CD4-positive, alpha-beta T cell (primary cell): Measurements from ENCODE around the gene XKR3. TPM values are rescaled to one million over a fixed set of nuclear protein-coding genes. Genes with fewer than 3 reads are reported as not detected.

Experiments
- ATAC-seq: fragments of 200-7000 bp; cut with Tn5 transposase; one replicate; pipeline ENCODE4 v1.10.0; 2022; ENCODE audit warnings: mild to moderate bottlenecking; ENCODE audit not compliant: poor library complexity
- CTCF ChIA-PET: fragments of 350-600 bp; sonication (Branson Sonifier 250); formaldehyde crosslinking; loops from one replicate; lab custom pipeline; 2021; ENCODE audit warnings: antibody characterized with exemption, inconsistent platforms; lab: Charles Lee
- POLR2A ChIA-PET: fragments of 350-600 bp; sonication (Branson Sonifier 250); formaldehyde crosslinking; loops from one replicate; lab custom pipeline; 2021; ENCODE audit warnings: antibody characterized with exemption, inconsistent platforms; lab: Charles Lee
- DNase-seq, 14 experiments: peaks; one replicate each; pipeline ENCODE4 v3.0.0-alpha.2; 2013 to 2020; ENCODE audit warnings: mixed read lengths in 2 of 14
- H3K27ac ChIP-seq, 2 donors: one replicate each; pipeline versions ENCODE4 v1.5.1 to v1.7.0; 2013; ENCODE audit warnings: low read length in 2 of 2, low read depth in 1 of 2, mild to moderate bottlenecking in 1 of 2
- H3K27me3 ChIP-seq, 2 experiments: 1 replicate in 1 of 2; 2 replicates in 1 of 2; pipeline versions ENCODE4 v1.6.1 to v1.7.0; 2013; ENCODE audit warnings: low read length in 2 of 2, control low read depth in 1 of 2, mild to moderate bottlenecking in 1 of 2, moderate library complexity in 1 of 2; ENCODE audit not compliant: insufficient read depth in 2 of 2, control insufficient read depth in 1 of 2
- H3K36me3 ChIP-seq: one replicate; pipeline ENCODE4 v1.6.1; 2013; ENCODE audit warnings: low read length, control low read depth; ENCODE audit not compliant: insufficient read depth
- H3K4me1 ChIP-seq: one replicate; pipeline ENCODE4 v1.6.1; 2013; ENCODE audit warnings: low read length, control low read depth; ENCODE audit not compliant: insufficient read depth
- H3K4me3 ChIP-seq: one replicate; pipeline ENCODE4 v1.5.1; 2013; ENCODE audit warnings: mild to moderate bottlenecking, low read length, moderate library complexity
- H3K9me3 ChIP-seq, 2 experiments: 1 replicate in 1 of 2; 2 replicates in 1 of 2; pipeline versions ENCODE4 v1.6.1 to v1.7.0; 2013; ENCODE audit warnings: low read length in 2 of 2, mild to moderate bottlenecking in 2 of 2, control low read depth in 1 of 2, moderate library complexity in 1 of 2; ENCODE audit not compliant: control insufficient read depth in 1 of 2, insufficient read depth in 1 of 2
- H3K27ac Mint-ChIP-seq: one replicate; pipeline ENCODE4 v1.8.0; 2020; ENCODE audit warnings: mixed read lengths
- H3K27me3 Mint-ChIP-seq: one replicate; pipeline ENCODE4 v1.8.0; 2021; ENCODE audit warnings: mixed read lengths
- H3K36me3 Mint-ChIP-seq: one replicate; pipeline ENCODE4 v1.8.0; 2021; ENCODE audit warnings: low read depth, mixed read lengths
- H3K4me1 Mint-ChIP-seq: one replicate; pipeline ENCODE4 v1.8.0; 2021; ENCODE audit warnings: low read depth, mixed read lengths
- H3K4me3 Mint-ChIP-seq: one replicate; pipeline ENCODE4 v1.8.0; 2020; ENCODE audit warnings: mild to moderate bottlenecking, mixed read lengths
- H3K9me3 Mint-ChIP-seq: one replicate; pipeline ENCODE4 v1.8.0; 2020; ENCODE audit warnings: mixed read lengths
- CTCF ChIP-seq: fragments of 200-600 bp; IDR thresholded peaks from one replicate; pipeline ENCODE4 v1.8.0; 2022; ENCODE audit warnings: antibody characterized with exemption, mild to moderate bottlenecking
- intact Hi-C, 2 experiments: fragments of 100-400 bp; cut with DNase I in 1 of 2; cut with micrococcal nuclease in 1 of 2; formaldehyde crosslinking; loops; one replicate each; pipeline versions ENCODE4 v1.15.1 to v1.9.0; 2023 to 2025; cut with DNase I, micrococcal nuclease
- total RNA-seq, 174 experiments: library from RNA in 2 of 174; stranded (reverse) in 2 of 174; gene quantifications; one replicate each; pipeline ENCODE4 v1.2.3 and lab custom pipeline; 2021 to 2026

Gene XKR3
- total RNA-seq, 2 experiments from 2014 or later, result not detected

- H3K9me3 Mint-ChIP-seq, result peaks cover 3% of the 10 kb centered on the region
- Histone ChIP-seq H3K27ac (no peak overlapping the region), H3K4me1 (no peaks in the 10 kb centered on the region), H3K9me3 (peaks cover 0 to 21% of the 10 kb centered on the region in 2 experiments), H3K27me3 (no peaks in the 10 kb centered on the region), H3K4me3 (no peak overlapping the region), H3K36me3 (no peaks in the 10 kb centered on the region)
- H3K36me3 Mint-ChIP-seq, result no peaks in the 10 kb centered on the region
- H3K4me1 Mint-ChIP-seq, result peaks cover 4% of the 10 kb centered on the region
- intact Hi-C loops, result no loop called here
- no peak for DNase-seq
- no peak for TF ChIP-seq CTCF
- no peaks in the 10 kb centered on the region for H3K27me3 Mint-ChIP-seq
- no peak overlapping the region for H3K27ac Mint-ChIP-seq
- ChIA-PET POLR2A (no interaction called here), CTCF (no interaction called here)
- no peak overlapping the region for H3K4me3 Mint-ChIP-seq
- ATAC-seq, result no peak
Measured at GRCh38 chr22:16845465-16845864, 20.3 kb upstream of the XKR3 start.

- POLR2A ChIA-PET, result no interaction called here
- no peaks in the 10 kb centered on the region for H3K27me3 Mint-ChIP-seq
- no peak overlapping the region for H3K4me3 Mint-ChIP-seq
- Histone ChIP-seq H3K27me3 (no peaks in the 10 kb centered on the region), H3K27ac (no peak overlapping the region), H3K9me3 (peaks cover 0 to 21% of the 10 kb centered on the region in 2 experiments), H3K4me3 (no peak overlapping the region), H3K36me3 (no peaks in the 10 kb centered on the region), H3K4me1 (no peaks in the 10 kb centered on the region)
- no peak overlapping the region for H3K27ac Mint-ChIP-seq
- DNase-seq (no peak), ATAC-seq (no peak)
- peaks cover 4% of the 10 kb centered on the region for H3K4me1 Mint-ChIP-seq
- TF ChIP-seq CTCF, result no peak
- intact Hi-C loops, result no loop called here
- CTCF ChIA-PET, result no interaction called here
- H3K9me3 Mint-ChIP-seq, result peaks cover 3% of the 10 kb centered on the region
- H3K36me3 Mint-ChIP-seq, result no peaks in the 10 kb centered on the region
Measured at GRCh38 chr22:16844529-16844928, 19.3 kb upstream of the XKR3 start.

- POLR2A ChIA-PET, result no interaction called here
- no peak for DNase-seq
- Mint-ChIP-seq H3K36me3 (no peaks in the 10 kb centered on the region), H3K27me3 (peaks cover 23% of the 10 kb centered on the region), H3K27ac (no peak overlapping the region), H3K4me1 (no peaks in the 10 kb centered on the region), H3K9me3 (no peaks in the 10 kb centered on the region), H3K4me3 (no peak overlapping the region)
- intact Hi-C loops, result no loop called here
- Histone ChIP-seq H3K27ac (no peak overlapping the region), H3K4me1 (no peaks in the 10 kb centered on the region), H3K4me3 (no peak overlapping the region), H3K27me3 (peaks cover 0 to 10% of the 10 kb centered on the region in 2 experiments), H3K36me3 (no peaks in the 10 kb centered on the region), H3K9me3 (no peaks in the 10 kb centered on the region)
- TF ChIP-seq CTCF, result no peak
- ATAC-seq, result no peak
- CTCF ChIA-PET, result no interaction called here
Measured at GRCh38 chr22:16838073-16838472, 12.9 kb upstream of the XKR3 start.
